ENCODE results near the gene EVI5L. TPM values are rescaled to one million over a fixed set of nuclear protein-coding genes. Genes with fewer than 3 reads are reported as not detected.

Gene EVI5L
- total and polyA plus RNA-seq, 2 of the 13 experiments (the other 11 are each of a cell fraction or from before 2014, with no cell fraction given), result 1.7 to 2.4 TPM

- peak; percentile 53 for DNase-seq (ENCODE audit: low spot score)
- in situ Hi-C loops (cut with HindIII; ENCODE audit: extremely low pct_ligation_motif_present, low pct_unique_long_range_greater_than_20kb) (no loop called here), intact Hi-C loops (cut with micrococcal nuclease; ENCODE audit: unreplicated experiment) (no loop called here)
- no TSS peak for BruUV-seq (replicated peaks)
- peak overlapping the region; percentile 78 for H3K27ac ChIP-seq (ENCODE audit: extremely low read length, insufficient read depth, low read length)
- H3K4me1 ChIP-seq (ENCODE audit: insufficient read depth, low read length), result peaks cover 66% of the 10 kb centered on the region
- H3K4me2 ChIP-seq (ENCODE audit: low read depth, low read length), result peak overlapping the region; percentile 95
- no peaks in the 10 kb centered on the region; the same call in 1 of the 2 replicates for H4K20me1 ChIP-seq (ENCODE audit: insufficient read depth, low read length)
- H3K79me2 ChIP-seq (ENCODE audit: insufficient read depth, low read length), result no peaks in the 10 kb centered on the region
- peak overlapping the region; percentile 53 to 74 (median 65) for H3K4me3 ChIP-seq (replicated peaks in 1 of 3; ENCODE audit: insufficient read depth in 1 of 3, low read depth in 2 of 3, low read length in 3 of 3)
- no peaks in the 10 kb centered on the region for H3K27me3 ChIP-seq (ENCODE audit: control insufficient read depth in 1 of 2, insufficient read depth in 2 of 2, low read length in 2 of 2)
- ATAC-seq, result peak; percentile 36
- whole genome bisulfite sequencing (ENCODE audit: low lambda C conversion rate), result 0% methylated on average over 12 of the region's 47 CpGs
- H3K9me3 ChIP-seq (ENCODE audit: low read length), result no peaks in the 10 kb centered on the region
- FAIRE-seq, result no peak
- CTCF ChIA-PET (ENCODE audit: low intra/inter-chr PET ratio, low total read pairs), result interaction anchor here (1.1 to 1.8 kb wide), 4 partner anchors 16 to 55 kb away, joined by 3 to 5 read pairs (median 4); partner anchors contain the start of genes MAP2K7 and SNAPC2
- H3K36me3 ChIP-seq (replicated peaks in 1 of 2; ENCODE audit: control insufficient read depth in 1 of 2, insufficient read depth in 2 of 2, low read length in 2 of 2), result no peaks in the 10 kb centered on the region
- POLR2A ChIA-PET, result interaction anchor here (1.0 to 3.3 kb wide), 11 partner anchors 10 to 74 kb away, joined by 3 to 67 read pairs (median 15); partner anchors contain the start of genes LRRC8E, MAP2K7, SNAPC2 and TIMM44
- H3K9ac ChIP-seq (ENCODE audit: insufficient read depth, low read depth, low read length), result peak overlapping the region; percentile 62
- no peak overlapping the region for H2AFZ ChIP-seq (ENCODE audit: low read length)
- TF ChIP-seq DRAP1 (CRISPR knock-in tag; IDR thresholded peaks at IDR 0.05), result peak; percentile 44; the same call in 1 of the 2 replicates
- no peak; the same call in 1 of the 2 replicates for TF ChIP-seq CENPBD1 (CRISPR knock-in tag; IDR thresholded peaks at IDR 0.05; ENCODE audit: borderline replicate concordance, low read depth)
- peak; percentile 61 for TF ChIP-seq RBFOX2 (IDR thresholded peaks at IDR 0.05; ENCODE audit: low read depth, low read length)
- TF ChIP-seq MYC (CRISPR knock-in tag; IDR thresholded peaks at IDR 0.05; ENCODE audit: borderline replicate concordance), result peak; percentile 45; the same call in 1 of the 2 replicates
- TF ChIP-seq MTERF4 (CRISPR knock-in tag; IDR thresholded peaks at IDR 0.05), result 0 out of 2 replicates have a peak, but pooled peaks have one; percentile 18
- TF ChIP-seq PPARG (CRISPR knock-in tag; conservative IDR thresholded peaks at IDR 0.05), result 0 out of 2 replicates have a peak, but pooled peaks have one; percentile 5
- 0 out of 2 replicates have a peak, but pooled peaks have one; percentile 2 for TF ChIP-seq UBTF (CRISPR knock-in tag; IDR thresholded peaks at IDR 0.05)
- TF ChIP-seq ZNF260 (CRISPR knock-in tag; IDR thresholded peaks at IDR 0.05; ENCODE audit: borderline replicate concordance, low read depth), result no peak
- 0 out of 2 replicates have a peak, but pooled peaks have one; percentile 62 for TF ChIP-seq IRX3 (CRISPR knock-in tag; IDR thresholded peaks at IDR 0.05; ENCODE audit: borderline replicate concordance, low read depth)
- 0 out of 2 replicates have a peak, but pooled peaks have one; percentile 3 for TF ChIP-seq ZNF441 (CRISPR knock-in tag; IDR thresholded peaks at IDR 0.05; ENCODE audit: borderline replicate concordance)
- no peak for TF ChIP-seq GZF1 (CRISPR knock-in tag; IDR thresholded peaks at IDR 0.05)
- peak; percentile 89 for TF ChIP-seq ZEB1 (IDR thresholded peaks at IDR 0.05; ENCODE audit: insufficient replicate concordance, low read depth)
- TF ChIP-seq SIX1 (CRISPR knock-in tag; IDR thresholded peaks at IDR 0.05; ENCODE audit: borderline replicate concordance), result no peak
- 0 out of 2 replicates have a peak, but pooled peaks have one; percentile 20 for TF ChIP-seq TFAP4 (IDR thresholded peaks at IDR 0.05; ENCODE audit: borderline replicate concordance, low read depth)
- peak; percentile 91 for TF ChIP-seq ZNF451 (CRISPR knock-in tag; IDR thresholded peaks at IDR 0.05)
Measured at GRCh38 chr19:7869453-7869909, 39.5 kb downstream of the EVI5L start.
